ENCODE measurements around the gene IL15RA.
"Not testable (repeated sequence)": the region's sequence is repeated elsewhere in the genome, so short reads cannot be mapped to it uniquely, and the experiment has no call there.

The IL15RA gene

GRCh38 chr10:5968037-5968680 lies 9.2 kb downstream of the IL15RA start:
- Histone ChIP-seq H3K27ac (no peak overlapping the region), H2AFZ (no peak overlapping the region), H3K9me3 (ENCODE audit: control insufficient read depth, low read length) (no peaks in the 10 kb centered on the region), H3K9ac (no peak overlapping the region), H3K4me1 (no peaks in the 10 kb centered on the region), H3K4me3 (ENCODE audit: low read depth, low read length) (no peak overlapping the region), H3K4me2 (ENCODE audit: low read length) (no peak overlapping the region), H3K79me2 (no peaks in the 10 kb centered on the region), H3K36me3 (ENCODE audit: control insufficient read depth, insufficient read depth, low read length) (no peaks in the 10 kb centered on the region), H3K27me3 (ENCODE audit: control insufficient read depth, insufficient read depth, low read length) (no peaks in the 10 kb centered on the region)
- no peak for TF ChIP-seq CTCF (IDR thresholded peaks at IDR 0.05)

GRCh38 chr10:5965266-5965665 lies 12.1 kb downstream of the IL15RA start:
- H2AFZ ChIP-seq: no peak overlapping the region
- no peak for TF ChIP-seq CTCF (IDR thresholded peaks at IDR 0.05)
- no peaks in the 10 kb centered on the region for H3K36me3 ChIP-seq (ENCODE audit: control insufficient read depth, insufficient read depth, low read length)
- H3K27ac ChIP-seq: no peak overlapping the region
- no peaks in the 10 kb centered on the region for H3K79me2 ChIP-seq
- no peaks in the 10 kb centered on the region for H3K27me3 ChIP-seq (ENCODE audit: control insufficient read depth, insufficient read depth, low read length)
- H3K4me1 ChIP-seq: no peaks in the 10 kb centered on the region
- H3K9me3 ChIP-seq (ENCODE audit: control insufficient read depth, low read length): no peaks in the 10 kb centered on the region
- H3K4me2 ChIP-seq (ENCODE audit: low read length): no peak overlapping the region
- H3K4me3 ChIP-seq (ENCODE audit: low read depth, low read length): no peak overlapping the region
- no peak overlapping the region for H3K9ac ChIP-seq

GRCh38 chr10:5964736-5965135 lies 12.6 kb downstream of the IL15RA start:
- H3K9ac ChIP-seq: no peak overlapping the region
- H3K4me1 ChIP-seq: no peaks in the 10 kb centered on the region
- no peak overlapping the region for H3K27ac ChIP-seq
- H3K27me3 ChIP-seq (ENCODE audit: control insufficient read depth, insufficient read depth, low read length): no peaks in the 10 kb centered on the region
- H3K4me2 ChIP-seq (ENCODE audit: low read length): no peak overlapping the region
- H3K79me2 ChIP-seq: no peaks in the 10 kb centered on the region
- H3K9me3 ChIP-seq (ENCODE audit: control insufficient read depth, low read length): no peaks in the 10 kb centered on the region
- no peak overlapping the region for H3K4me3 ChIP-seq (ENCODE audit: low read depth, low read length)
- no peak for TF ChIP-seq CTCF (IDR thresholded peaks at IDR 0.05)
- no peaks in the 10 kb centered on the region for H3K36me3 ChIP-seq (ENCODE audit: control insufficient read depth, insufficient read depth, low read length)
- no peak overlapping the region for H2AFZ ChIP-seq

- H3K79me2 ChIP-seq: no peaks in the 10 kb centered on the region
- H3K27me3 ChIP-seq (ENCODE audit: control insufficient read depth, insufficient read depth, low read length): no peaks in the 10 kb centered on the region
- no peak overlapping the region for H3K27ac ChIP-seq
- no peak overlapping the region for H3K4me3 ChIP-seq (ENCODE audit: low read depth, low read length)
- H2AFZ ChIP-seq: no peak overlapping the region
- no peak overlapping the region for H3K4me2 ChIP-seq (ENCODE audit: low read length)
- no peaks in the 10 kb centered on the region for H3K4me1 ChIP-seq
- no peaks in the 10 kb centered on the region for H3K36me3 ChIP-seq (ENCODE audit: control insufficient read depth, insufficient read depth, low read length)
- no peaks in the 10 kb centered on the region for H3K9me3 ChIP-seq (ENCODE audit: control insufficient read depth, low read length)
- no peak for TF ChIP-seq CTCF (IDR thresholded peaks at IDR 0.05)
- H3K9ac ChIP-seq: no peak overlapping the region
Observed at GRCh38 chr10:5963591-5963990, 13.8 kb downstream of the IL15RA start.

GRCh38 chr10:5963071-5963470 lies 14.3 kb downstream of the IL15RA start:
- no peaks in the 10 kb centered on the region for H3K36me3 ChIP-seq (ENCODE audit: control insufficient read depth, insufficient read depth, low read length)
- H3K79me2 ChIP-seq: no peaks in the 10 kb centered on the region
- no peaks in the 10 kb centered on the region for H3K4me1 ChIP-seq
- no peak for TF ChIP-seq CTCF (IDR thresholded peaks at IDR 0.05)
- no peak overlapping the region for H3K27ac ChIP-seq
- no peak overlapping the region for H3K9ac ChIP-seq
- H3K4me3 ChIP-seq (ENCODE audit: low read depth, low read length): no peak overlapping the region
- no peak overlapping the region for H3K4me2 ChIP-seq (ENCODE audit: low read length)
- no peaks in the 10 kb centered on the region for H3K9me3 ChIP-seq (ENCODE audit: control insufficient read depth, low read length)
- H3K27me3 ChIP-seq (ENCODE audit: control insufficient read depth, insufficient read depth, low read length): no peaks in the 10 kb centered on the region
- H2AFZ ChIP-seq: no peak overlapping the region

GRCh38 chr10:5962358-5962940 lies 14.9 kb downstream of the IL15RA start:
- H3K36me3 ChIP-seq (ENCODE audit: control insufficient read depth, insufficient read depth, low read length); H2AFZ ChIP-seq; H3K27ac ChIP-seq; H3K9me3 ChIP-seq (ENCODE audit: control insufficient read depth, low read length); H3K4me1 ChIP-seq; H3K4me3 ChIP-seq (ENCODE audit: low read depth, low read length); H3K4me2 ChIP-seq (ENCODE audit: low read length); H3K79me2 ChIP-seq; H3K9ac ChIP-seq; H3K27me3 ChIP-seq (ENCODE audit: control insufficient read depth, insufficient read depth, low read length): not testable (repeated sequence)
